Measurements from ENCODE around the gene GLB1L2. TPM values are rescaled to one million over a fixed set of nuclear protein-coding genes. Genes with fewer than 3 reads are reported as not detected.

The GLB1L2 gene
- total and polyA plus RNA-seq, 8 donors = 4.1 to 11.9 (median 5.1) TPM

DNA sequence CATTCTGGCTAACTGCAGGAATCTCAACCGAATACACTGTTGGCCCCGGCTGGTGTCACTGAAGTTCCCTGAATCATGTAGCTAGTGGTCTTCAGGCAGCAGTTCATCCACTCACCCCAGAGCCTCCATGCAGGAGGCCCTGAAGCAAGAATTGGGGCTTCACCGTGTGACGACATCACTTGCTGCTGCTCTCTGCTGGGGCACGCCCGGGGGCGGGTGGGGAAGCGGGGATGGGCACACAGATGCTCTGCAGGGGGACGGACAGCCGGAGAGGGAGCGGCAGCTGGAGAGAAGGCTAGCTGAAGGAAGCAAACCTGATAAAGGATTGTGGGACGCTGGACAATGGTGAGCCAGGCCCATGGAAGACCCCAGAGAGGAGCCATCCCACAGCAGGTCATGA is 63.2 kb downstream of the GLB1L2 start:
- intact Hi-C loops (cut with DNase I) = no loop called here
- no peaks in the 10 kb centered on the region for H3K36me3 ChIP-seq
- ATAC-seq (no peak), DNase-seq (no peak)
- TF ChIP-seq, protein P1, sequence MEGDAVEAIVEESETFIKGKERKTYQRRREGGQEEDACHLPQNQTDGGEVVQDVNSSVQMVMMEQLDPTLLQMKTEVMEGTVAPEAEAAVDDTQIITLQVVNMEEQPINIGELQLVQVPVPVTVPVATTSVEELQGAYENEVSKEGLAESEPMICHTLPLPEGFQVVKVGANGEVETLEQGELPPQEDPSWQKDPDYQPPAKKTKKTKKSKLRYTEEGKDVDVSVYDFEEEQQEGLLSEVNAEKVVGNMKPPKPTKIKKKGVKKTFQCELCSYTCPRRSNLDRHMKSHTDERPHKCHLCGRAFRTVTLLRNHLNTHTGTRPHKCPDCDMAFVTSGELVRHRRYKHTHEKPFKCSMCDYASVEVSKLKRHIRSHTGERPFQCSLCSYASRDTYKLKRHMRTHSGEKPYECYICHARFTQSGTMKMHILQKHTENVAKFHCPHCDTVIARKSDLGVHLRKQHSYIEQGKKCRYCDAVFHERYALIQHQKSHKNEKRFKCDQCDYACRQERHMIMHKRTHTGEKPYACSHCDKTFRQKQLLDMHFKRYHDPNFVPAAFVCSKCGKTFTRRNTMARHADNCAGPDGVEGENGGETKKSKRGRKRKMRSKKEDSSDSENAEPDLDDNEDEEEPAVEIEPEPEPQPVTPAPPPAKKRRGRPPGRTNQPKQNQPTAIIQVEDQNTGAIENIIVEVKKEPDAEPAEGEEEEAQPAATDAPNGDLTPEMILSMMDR (IDR thresholded peaks at IDR 0.05) = no peak
- H3K4me1 ChIP-seq = no peaks in the 10 kb centered on the region
- H3K27ac ChIP-seq = no peak overlapping the region
- peaks cover 0 to 58% of the 10 kb centered on the region in 2 donors for H3K27me3 ChIP-seq
- H3K9me3 ChIP-seq = no peaks in the 10 kb centered on the region
- H3K4me3 ChIP-seq = no peak overlapping the region

DNA sequence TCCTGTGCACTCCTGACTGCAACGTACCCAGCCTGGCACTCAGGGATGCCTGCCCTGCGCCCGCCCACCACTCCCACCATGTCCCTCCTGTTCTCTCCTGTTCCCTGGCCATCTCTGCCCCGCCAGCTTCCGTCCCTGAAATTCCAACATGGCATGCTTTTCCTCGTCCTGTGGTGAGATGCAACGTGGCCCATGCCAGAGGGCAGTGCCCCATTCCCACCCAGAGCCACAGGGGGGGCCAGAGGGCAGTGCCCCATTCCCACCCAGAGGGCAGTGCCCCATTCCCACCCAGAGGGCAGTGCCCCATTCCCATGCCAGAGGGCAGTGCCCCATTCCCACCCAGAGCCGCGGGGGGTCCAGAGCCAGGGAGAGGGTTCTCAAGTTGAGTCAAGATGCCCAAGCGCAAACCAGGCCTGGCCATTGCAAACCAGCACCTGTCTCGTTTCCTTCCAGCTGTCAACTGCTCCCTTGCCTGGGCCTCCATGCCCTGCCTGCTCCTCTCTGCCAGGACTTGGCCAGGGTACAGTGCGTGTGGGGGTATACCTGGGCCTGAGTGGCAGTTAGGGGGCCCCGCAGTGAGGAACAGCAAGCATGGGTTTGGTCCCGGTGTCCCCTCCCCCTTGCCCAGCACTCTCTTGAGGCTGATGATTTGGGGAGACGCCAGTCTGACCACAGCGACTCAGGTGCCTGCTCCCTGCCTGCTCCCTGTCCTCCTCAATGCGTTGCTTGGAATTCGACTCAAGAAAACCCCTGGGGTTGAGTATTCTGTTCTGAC is 65.7 kb downstream of the GLB1L2 start:
- ATAC-seq (no peak), DNase-seq (no peak)
- no peak overlapping the region for H3K4me3 ChIP-seq
- H3K4me1 ChIP-seq = no peaks in the 10 kb centered on the region
- TF ChIP-seq, protein P1 (IDR thresholded peaks at IDR 0.05) = no peak
- H3K36me3 ChIP-seq = no peaks in the 10 kb centered on the region
- H3K27ac ChIP-seq = no peak overlapping the region
- H3K9me3 ChIP-seq = no peaks in the 10 kb centered on the region
- intact Hi-C loops (cut with DNase I) = no loop called here
- peaks cover 0 to 57% of the 10 kb centered on the region in 2 donors for H3K27me3 ChIP-seq

DNA sequence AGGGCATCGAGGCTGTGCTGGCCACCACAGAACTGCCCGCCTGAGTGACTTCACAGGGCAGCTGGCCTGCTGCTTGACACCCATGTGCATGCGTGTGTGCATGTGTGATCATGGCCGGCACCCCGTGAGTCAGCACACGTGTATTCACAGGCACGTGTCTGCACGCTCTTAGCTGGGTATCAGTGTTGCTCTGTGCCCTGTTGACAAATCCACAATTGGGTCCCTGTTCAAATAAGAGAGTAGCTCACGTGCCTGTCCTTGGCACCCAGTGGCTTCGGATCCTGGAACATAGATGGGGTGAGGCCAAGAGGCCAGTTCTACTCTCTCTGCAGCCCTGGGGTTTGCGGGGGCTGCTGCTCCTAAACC is 66.3 kb downstream of the GLB1L2 start:
- DNase-seq (no peak), ATAC-seq (no peak)
- TF ChIP-seq, protein P1 (IDR thresholded peaks at IDR 0.05) = no peak
- Histone ChIP-seq H3K27ac (no peak overlapping the region), H3K4me1 (no peaks in the 10 kb centered on the region), H3K4me3 (no peak overlapping the region), H3K36me3 (no peaks in the 10 kb centered on the region), H3K27me3 (peaks cover 0 to 63% of the 10 kb centered on the region in 2 donors), H3K9me3 (no peaks in the 10 kb centered on the region)
- intact Hi-C loops (cut with DNase I) = no loop called here

DNA sequence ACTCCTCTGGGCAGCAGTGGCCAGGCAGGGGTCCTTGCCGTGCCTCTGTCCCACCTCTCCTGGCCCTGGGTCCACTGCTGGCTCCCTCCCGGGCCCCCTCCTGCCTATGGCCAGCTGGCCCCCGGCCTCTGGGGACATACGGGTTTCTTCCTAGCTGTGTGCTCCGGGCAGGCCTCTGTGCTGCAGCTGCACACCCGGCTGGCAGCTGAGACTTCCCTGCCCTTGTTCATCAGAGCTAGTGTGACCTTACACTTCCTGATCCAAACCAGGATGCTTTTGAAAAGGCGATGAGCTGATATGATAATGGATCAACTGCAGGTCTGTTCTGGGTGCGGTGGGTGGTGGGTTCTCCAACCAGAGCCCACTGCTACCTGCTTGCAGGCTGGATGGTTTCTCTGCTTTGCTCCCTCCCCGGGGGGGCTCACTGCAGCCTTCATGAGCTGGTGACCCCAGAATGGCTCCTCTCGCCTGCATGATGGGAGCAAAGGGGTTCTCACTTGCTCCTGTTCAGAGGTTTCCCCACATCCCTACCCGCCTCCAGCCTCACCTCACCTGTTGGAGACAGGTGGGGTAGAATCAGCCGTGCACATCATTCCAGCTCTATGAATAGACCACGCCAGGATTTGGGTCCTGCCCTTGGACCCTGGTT is 67.0 kb downstream of the GLB1L2 start:
- Histone ChIP-seq H3K27me3 (peaks cover 0 to 62% of the 10 kb centered on the region in 2 donors), H3K4me1 (no peaks in the 10 kb centered on the region), H3K9me3 (no peaks in the 10 kb centered on the region), H3K36me3 (no peaks in the 10 kb centered on the region), H3K4me3 (no peak overlapping the region), H3K27ac (no peak overlapping the region)
- TF ChIP-seq, protein P1 (IDR thresholded peaks at IDR 0.05) = no peak
- ATAC-seq = no peak
- intact Hi-C loops (cut with DNase I) = no loop called here
- no peak for DNase-seq

DNA sequence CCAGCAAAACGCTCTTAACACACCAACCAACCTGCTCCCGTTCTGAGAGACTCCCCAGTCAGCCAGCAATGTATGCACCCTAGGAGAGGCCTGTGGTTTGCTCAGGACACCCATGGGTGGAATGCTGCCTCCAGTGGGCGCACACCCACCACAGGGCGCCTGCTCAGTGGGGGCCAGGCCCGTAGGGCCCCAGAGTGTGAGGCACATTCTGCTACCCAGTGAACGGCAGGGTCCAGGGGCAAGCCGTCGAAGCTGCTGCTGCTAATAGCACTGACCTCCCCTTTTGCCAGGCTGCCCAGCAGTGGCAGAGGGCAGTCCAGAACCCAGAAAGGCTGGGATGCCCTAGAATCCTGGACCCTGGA is 67.5 kb downstream of the GLB1L2 start:
- no peak for DNase-seq
- no peaks in the 10 kb centered on the region for H3K36me3 ChIP-seq
- intact Hi-C loops (cut with DNase I) = no loop called here
- no peak for ATAC-seq
- H3K27ac ChIP-seq = no peak overlapping the region
- no peaks in the 10 kb centered on the region for H3K4me1 ChIP-seq
- no peaks in the 10 kb centered on the region for H3K9me3 ChIP-seq
- H3K27me3 ChIP-seq = peaks cover 0 to 58% of the 10 kb centered on the region in 2 donors
- TF ChIP-seq, protein P1 (IDR thresholded peaks at IDR 0.05) = no peak
- no peak overlapping the region for H3K4me3 ChIP-seq
